Dendritic cell treated with granulocyte-macrophage colony-stimulating factor and Interleukin-4, amounts not matched to agents 40 ng/mL and 50 ng/mL, for 4 days (primary cell): ENCODE data around the gene TRIOBP.
A peak's percentile ranks its signal among the peaks of the same experiment; 100 is the strongest.

Source experiments
- H3K27ac Mint-ChIP-seq: one replicate; pipeline ENCODE4 v1.8.0; 2022; ENCODE audit warnings: mild to moderate bottlenecking, mixed read lengths
- H3K27me3 Mint-ChIP-seq: one replicate; pipeline ENCODE4 v1.8.0; 2022; ENCODE audit warnings: mild to moderate bottlenecking, mixed read lengths
- H3K36me3 Mint-ChIP-seq: one replicate; pipeline ENCODE4 v1.8.0; 2022; ENCODE audit warnings: low read depth, mixed read lengths
- H3K4me1 Mint-ChIP-seq: one replicate; pipeline ENCODE4 v1.8.0; 2022; ENCODE audit warnings: low read depth, mixed read lengths
- H3K4me3 Mint-ChIP-seq: one replicate; pipeline ENCODE4 v1.8.0; 2022; ENCODE audit warnings: mild to moderate bottlenecking, moderate library complexity, mixed read lengths
- H3K9me3 Mint-ChIP-seq: one replicate; pipeline ENCODE4 v1.8.0; 2022; ENCODE audit warnings: mixed read lengths
- intact Hi-C: fragments of 100-400 bp; cut with micrococcal nuclease; formaldehyde crosslinking; loops from one replicate; pipeline ENCODE4 v1.15.0; 2022

Gene TRIOBP

GRCh38 chr22:37740455-37741311 is 43.8 kb downstream of the TRIOBP start:
- Mint-ChIP-seq H3K4me1 (peaks cover 86% of the 10 kb centered on the region), H3K9me3 (no peaks in the 10 kb centered on the region), H3K27me3 (no peaks in the 10 kb centered on the region), H3K36me3 (peaks cover 14% of the 10 kb centered on the region), H3K4me3 (peak overlapping the region; percentile 5), H3K27ac (peak overlapping the region; percentile 77)
- intact Hi-C loops, result no loop called here

- H3K27ac Mint-ChIP-seq, result peak overlapping the region; percentile 77
- H3K27me3 Mint-ChIP-seq, result no peaks in the 10 kb centered on the region
- intact Hi-C loops, result no loop called here
- H3K36me3 Mint-ChIP-seq, result peaks cover 14% of the 10 kb centered on the region
- no peaks in the 10 kb centered on the region for H3K9me3 Mint-ChIP-seq
- peaks cover 83% of the 10 kb centered on the region for H3K4me1 Mint-ChIP-seq
- no peak overlapping the region for H3K4me3 Mint-ChIP-seq
These were observed 44.5 kb downstream of the TRIOBP start for GRCh38 chr22:37741312-37741795.

GRCh38 chr22:37742376-37743171 is 45.7 kb downstream of the TRIOBP start:
- Mint-ChIP-seq H3K4me3 (no peak overlapping the region), H3K27me3 (no peaks in the 10 kb centered on the region), H3K27ac (peak overlapping the region; percentile 33), H3K9me3 (no peaks in the 10 kb centered on the region), H3K36me3 (peaks cover 14% of the 10 kb centered on the region), H3K4me1 (peaks cover 80% of the 10 kb centered on the region)
- intact Hi-C loops, result no loop called here

- H3K4me1 Mint-ChIP-seq, result peaks cover 79% of the 10 kb centered on the region
- intact Hi-C loops, result no loop called here
These were observed 47.7 kb downstream of the TRIOBP start for GRCh38 chr22:37744589-37744988.

GRCh38 chr22:37745548-37746365 is 48.9 kb downstream of the TRIOBP start:
- Mint-ChIP-seq H3K27ac (peak overlapping the region; percentile 81), H3K27me3 (no peaks in the 10 kb centered on the region), H3K4me3 (peak overlapping the region; percentile 84), H3K36me3 (peaks cover 18% of the 10 kb centered on the region), H3K4me1 (peaks cover 79% of the 10 kb centered on the region), H3K9me3 (no peaks in the 10 kb centered on the region)
- intact Hi-C loops, result no loop called here

More at GRCh38 chr22:37744589-37744988, 47.7 kb downstream of the TRIOBP start:
- Mint-ChIP-seq H3K36me3 (peaks cover 14% of the 10 kb centered on the region), H3K27ac (peak overlapping the region; percentile 31), H3K9me3 (no peaks in the 10 kb centered on the region), H3K4me3 (peak overlapping the region; percentile 84), H3K27me3 (no peaks in the 10 kb centered on the region)

- intact Hi-C loops, result no loop called here
- Mint-ChIP-seq H3K36me3 (peaks cover 25% of the 10 kb centered on the region), H3K27ac (peak overlapping the region; percentile 81), H3K4me1 (peaks cover 75% of the 10 kb centered on the region), H3K27me3 (no peaks in the 10 kb centered on the region), H3K9me3 (no peaks in the 10 kb centered on the region), H3K4me3 (peak overlapping the region; percentile 84)
These were observed 49.7 kb downstream of the TRIOBP start for GRCh38 chr22:37746366-37747079.

- peaks cover 32% of the 10 kb centered on the region for H3K36me3 Mint-ChIP-seq
- H3K27me3 Mint-ChIP-seq, result no peaks in the 10 kb centered on the region
- peak overlapping the region; percentile 81 for H3K27ac Mint-ChIP-seq
- peak overlapping the region; percentile 84 for H3K4me3 Mint-ChIP-seq
- intact Hi-C loops, result no loop called here
- peaks cover 72% of the 10 kb centered on the region for H3K4me1 Mint-ChIP-seq
- no peaks in the 10 kb centered on the region for H3K9me3 Mint-ChIP-seq
These were observed 50.3 kb downstream of the TRIOBP start for GRCh38 chr22:37747080-37747714.

- Mint-ChIP-seq H3K4me3 (peak overlapping the region; percentile 84), H3K27ac (no peak overlapping the region), H3K36me3 (peaks cover 37% of the 10 kb centered on the region), H3K9me3 (no peaks in the 10 kb centered on the region), H3K27me3 (no peaks in the 10 kb centered on the region), H3K4me1 (peaks cover 67% of the 10 kb centered on the region)
- intact Hi-C loops, result no loop called here
These were observed 50.9 kb downstream of the TRIOBP start for GRCh38 chr22:37747715-37748100.

- no peak overlapping the region for H3K27ac Mint-ChIP-seq
- intact Hi-C loops, result no loop called here
- H3K27me3 Mint-ChIP-seq, result no peaks in the 10 kb centered on the region
- H3K4me1 Mint-ChIP-seq, result peaks cover 60% of the 10 kb centered on the region
- peaks cover 41% of the 10 kb centered on the region for H3K36me3 Mint-ChIP-seq
- no peaks in the 10 kb centered on the region for H3K9me3 Mint-ChIP-seq
- H3K4me3 Mint-ChIP-seq, result no peak overlapping the region
These were observed 51.8 kb downstream of the TRIOBP start for GRCh38 chr22:37748659-37749058.

- H3K4me1 Mint-ChIP-seq, result peaks cover 55% of the 10 kb centered on the region
- no peaks in the 10 kb centered on the region for H3K27me3 Mint-ChIP-seq
- no peak overlapping the region for H3K27ac Mint-ChIP-seq
- no peak overlapping the region for H3K4me3 Mint-ChIP-seq
- no peaks in the 10 kb centered on the region for H3K9me3 Mint-ChIP-seq
- intact Hi-C loops, result no loop called here
- H3K36me3 Mint-ChIP-seq, result peaks cover 41% of the 10 kb centered on the region
These were observed 52.4 kb downstream of the TRIOBP start for GRCh38 chr22:37749226-37749625.

GRCh38 chr22:37749831-37750595 is 53.2 kb downstream of the TRIOBP start:
- no peaks in the 10 kb centered on the region for H3K27me3 Mint-ChIP-seq
- H3K4me3 Mint-ChIP-seq, result no peak overlapping the region
- no peaks in the 10 kb centered on the region for H3K9me3 Mint-ChIP-seq
- intact Hi-C loops, result no loop called here
- H3K36me3 Mint-ChIP-seq, result peaks cover 45% of the 10 kb centered on the region
- H3K27ac Mint-ChIP-seq, result no peak overlapping the region
- peaks cover 51% of the 10 kb centered on the region for H3K4me1 Mint-ChIP-seq

GRCh38 chr22:37750596-37751162 is 53.8 kb downstream of the TRIOBP start:
- intact Hi-C loops, result no loop called here
- Mint-ChIP-seq H3K4me1 (peaks cover 44% of the 10 kb centered on the region), H3K9me3 (no peaks in the 10 kb centered on the region), H3K27ac (peak overlapping the region; percentile 13), H3K27me3 (no peaks in the 10 kb centered on the region), H3K4me3 (no peak overlapping the region), H3K36me3 (peaks cover 52% of the 10 kb centered on the region)
